Ishikawa (cell line): ENCODE measurements around the gene ERP44.

Experiments used
- CEBPB ChIP-seq: IDR thresholded peaks from 2 replicates; pipeline ENCODE4 v1.6.1; 2012
- CREB1 ChIP-seq: IDR thresholded peaks from 2 replicates; pipeline ENCODE4 v1.6.1; 2012; ENCODE audit warnings: low read depth
- EGR1 ChIP-seq: IDR thresholded peaks from 2 replicates; pipeline ENCODE4 v1.6.1; 2012
- EP300 ChIP-seq: IDR thresholded peaks from 2 replicates; pipeline ENCODE4 v1.6.1; 2012; ENCODE audit warnings: borderline replicate concordance
- FOXM1 ChIP-seq: IDR thresholded peaks from 2 replicates; pipeline ENCODE4 v1.6.1; 2012; ENCODE audit warnings: low read depth, borderline replicate concordance
- NFIC ChIP-seq: IDR thresholded peaks from 2 replicates; pipeline ENCODE4 v1.6.1; 2012
- RAD21 ChIP-seq: IDR thresholded peaks from 2 replicates; pipeline ENCODE4 v1.6.1; 2012; ENCODE audit warnings: low read depth
- TAF1 ChIP-seq: IDR thresholded peaks from 2 replicates; pipeline ENCODE4 v1.6.1; 2012; ENCODE audit warnings: low read depth, mild to moderate bottlenecking
- TCF12 ChIP-seq: IDR thresholded peaks from 2 replicates; pipeline ENCODE4 v1.6.1; 2012; ENCODE audit warnings: low read depth
- TEAD4 ChIP-seq: IDR thresholded peaks from 2 replicates; pipeline ENCODE4 v1.6.1; 2012
- YY1 ChIP-seq: IDR thresholded peaks from 2 replicates; pipeline ENCODE4 v1.6.1; 2012; ENCODE audit warnings: low read depth
- ZBTB7A ChIP-seq: IDR thresholded peaks from 2 replicates; pipeline ENCODE4 v1.6.1; 2012; ENCODE audit warnings: low read depth
- TF ChIP-seq, protein P1 (sequence below): IDR thresholded peaks from 2 replicates; pipeline ENCODE4 v1.6.1; 2012
- TF ChIP-seq, protein P2 (sequence below): IDR thresholded peaks from 2 replicates; pipeline ENCODE4 v1.6.1; 2012; ENCODE audit warnings: low read depth, mild to moderate bottlenecking
- TF ChIP-seq, protein P3 (sequence below): IDR thresholded peaks from 2 replicates; pipeline ENCODE4 v1.6.1; 2012

The ERP44 gene

DNA sequence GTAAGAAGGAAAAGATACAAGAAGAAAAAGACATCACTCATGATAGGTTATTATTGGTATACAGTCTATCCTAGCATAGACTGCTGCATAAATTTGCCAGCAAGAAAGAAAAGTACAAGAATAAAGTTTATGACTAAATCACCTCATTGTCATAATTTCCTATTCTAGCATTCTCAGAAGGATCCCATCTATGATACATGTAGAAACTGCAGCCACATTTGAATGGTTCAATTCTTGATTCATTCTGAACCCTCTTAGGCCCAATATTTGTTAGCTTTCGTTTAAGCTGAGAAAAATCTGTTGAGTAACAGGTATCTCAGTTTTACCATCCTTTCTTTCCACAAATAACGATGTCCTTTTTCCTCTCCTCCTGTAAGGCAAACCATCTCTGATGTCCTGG, 21.5 kb upstream of the ERP44 start:
- TF ChIP-seq EP300 (no peak), CEBPB (no peak)

DNA sequence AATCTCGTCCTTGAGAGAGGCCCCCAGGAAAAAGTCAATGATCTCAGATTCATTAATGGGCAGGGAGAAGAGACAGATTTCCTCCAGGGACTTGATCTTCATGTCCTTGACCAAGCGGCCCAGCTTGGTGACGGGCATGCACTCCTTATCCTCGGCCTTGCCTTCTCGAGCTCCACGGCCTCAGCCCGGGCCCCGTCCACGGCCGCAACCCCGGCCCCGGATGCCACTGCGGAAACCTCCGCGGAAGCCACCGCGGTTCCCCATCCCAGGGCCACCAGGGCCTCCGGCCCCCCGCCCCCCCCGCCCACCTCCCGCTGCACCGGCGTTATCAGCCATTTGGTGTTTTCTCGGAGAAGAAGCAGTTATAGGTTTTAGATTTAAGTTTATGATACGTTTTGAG, 18.5 kb upstream of the ERP44 start:
- TF ChIP-seq TEAD4 (no peak), RAD21 (no peak), EGR1 (no peak), EP300 (no peak), CEBPB (no peak), TCF12 (no peak), YY1 (no peak), TAF1 (no peak), ZBTB7A (no peak), NFIC (no peak), FOXM1 (no peak), CREB1 (no peak)
- TF ChIP-seq, protein P1, sequence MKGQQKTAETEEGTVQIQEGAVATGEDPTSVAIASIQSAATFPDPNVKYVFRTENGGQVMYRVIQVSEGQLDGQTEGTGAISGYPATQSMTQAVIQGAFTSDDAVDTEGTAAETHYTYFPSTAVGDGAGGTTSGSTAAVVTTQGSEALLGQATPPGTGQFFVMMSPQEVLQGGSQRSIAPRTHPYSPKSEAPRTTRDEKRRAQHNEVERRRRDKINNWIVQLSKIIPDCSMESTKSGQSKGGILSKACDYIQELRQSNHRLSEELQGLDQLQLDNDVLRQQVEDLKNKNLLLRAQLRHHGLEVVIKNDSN: no peak
- TF ChIP-seq, protein P2, sequence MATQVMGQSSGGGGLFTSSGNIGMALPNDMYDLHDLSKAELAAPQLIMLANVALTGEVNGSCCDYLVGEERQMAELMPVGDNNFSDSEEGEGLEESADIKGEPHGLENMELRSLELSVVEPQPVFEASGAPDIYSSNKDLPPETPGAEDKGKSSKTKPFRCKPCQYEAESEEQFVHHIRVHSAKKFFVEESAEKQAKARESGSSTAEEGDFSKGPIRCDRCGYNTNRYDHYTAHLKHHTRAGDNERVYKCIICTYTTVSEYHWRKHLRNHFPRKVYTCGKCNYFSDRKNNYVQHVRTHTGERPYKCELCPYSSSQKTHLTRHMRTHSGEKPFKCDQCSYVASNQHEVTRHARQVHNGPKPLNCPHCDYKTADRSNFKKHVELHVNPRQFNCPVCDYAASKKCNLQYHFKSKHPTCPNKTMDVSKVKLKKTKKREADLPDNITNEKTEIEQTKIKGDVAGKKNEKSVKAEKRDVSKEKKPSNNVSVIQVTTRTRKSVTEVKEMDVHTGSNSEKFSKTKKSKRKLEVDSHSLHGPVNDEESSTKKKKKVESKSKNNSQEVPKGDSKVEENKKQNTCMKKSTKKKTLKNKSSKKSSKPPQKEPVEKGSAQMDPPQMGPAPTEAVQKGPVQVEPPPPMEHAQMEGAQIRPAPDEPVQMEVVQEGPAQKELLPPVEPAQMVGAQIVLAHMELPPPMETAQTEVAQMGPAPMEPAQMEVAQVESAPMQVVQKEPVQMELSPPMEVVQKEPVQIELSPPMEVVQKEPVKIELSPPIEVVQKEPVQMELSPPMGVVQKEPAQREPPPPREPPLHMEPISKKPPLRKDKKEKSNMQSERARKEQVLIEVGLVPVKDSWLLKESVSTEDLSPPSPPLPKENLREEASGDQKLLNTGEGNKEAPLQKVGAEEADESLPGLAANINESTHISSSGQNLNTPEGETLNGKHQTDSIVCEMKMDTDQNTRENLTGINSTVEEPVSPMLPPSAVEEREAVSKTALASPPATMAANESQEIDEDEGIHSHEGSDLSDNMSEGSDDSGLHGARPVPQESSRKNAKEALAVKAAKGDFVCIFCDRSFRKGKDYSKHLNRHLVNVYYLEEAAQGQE: no peak
- TF ChIP-seq, protein P3, sequence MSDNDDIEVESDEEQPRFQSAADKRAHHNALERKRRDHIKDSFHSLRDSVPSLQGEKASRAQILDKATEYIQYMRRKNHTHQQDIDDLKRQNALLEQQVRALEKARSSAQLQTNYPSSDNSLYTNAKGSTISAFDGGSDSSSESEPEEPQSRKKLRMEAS: no peak

DNA sequence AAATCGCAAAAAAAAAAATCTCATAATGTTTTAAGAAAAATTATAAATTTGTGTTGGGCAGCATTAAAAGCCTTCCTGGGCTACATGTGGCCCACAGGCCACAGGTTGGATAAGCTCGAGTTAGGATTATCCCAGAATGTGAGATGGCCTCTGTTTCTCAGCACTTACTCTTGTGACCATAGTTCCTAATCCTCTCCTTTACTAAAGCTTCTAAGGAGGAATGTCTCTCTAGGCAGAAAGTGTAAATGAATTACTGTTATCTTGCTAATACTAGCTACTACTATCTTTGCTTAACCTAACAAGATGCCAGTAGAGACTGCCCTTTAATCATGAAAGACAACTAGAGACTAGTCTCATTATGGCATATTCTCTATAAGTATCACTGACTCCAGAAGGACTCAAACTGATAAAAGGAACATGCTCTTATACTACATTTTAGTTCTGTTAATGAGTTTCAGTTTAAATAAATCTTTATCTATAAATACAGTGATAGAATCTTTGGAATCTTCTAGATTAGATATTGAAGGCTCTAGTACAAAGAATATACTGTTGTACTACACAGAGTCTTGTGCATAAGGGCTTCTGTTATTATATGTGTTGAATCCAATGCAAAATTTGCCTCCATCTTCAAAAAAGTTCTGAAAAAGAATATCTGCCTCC, 14.0 kb upstream of the ERP44 start:
- TF ChIP-seq, protein P1: no peak
- no peak for TF ChIP-seq ZBTB7A
- TF ChIP-seq CEBPB: no peak

DNA sequence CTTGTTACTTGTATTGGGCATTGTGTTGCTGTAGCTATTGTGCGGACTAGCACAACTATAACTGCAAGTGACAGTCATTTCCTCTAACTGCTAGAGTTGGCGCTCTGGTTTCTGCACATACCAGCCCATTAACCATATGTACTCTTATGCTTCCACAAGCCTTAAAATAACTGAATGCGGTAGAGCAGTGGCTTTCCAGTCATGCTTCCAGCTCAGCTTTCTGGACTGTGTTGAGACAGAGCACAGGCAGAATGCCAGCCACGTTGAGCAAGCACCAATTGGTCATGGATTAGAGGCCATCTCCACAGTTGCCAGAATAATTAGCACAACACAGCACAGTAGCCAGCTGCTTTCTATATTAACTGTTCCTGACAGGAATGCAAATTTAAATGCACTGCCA, 12.4 kb upstream of the ERP44 start:
- no peak for TF ChIP-seq FOXM1
- TF ChIP-seq, protein P3: no peak
- TF ChIP-seq, protein P2: no peak
- TF ChIP-seq CREB1: no peak
- no peak for TF ChIP-seq YY1
- TF ChIP-seq EP300: no peak
- TF ChIP-seq EGR1: no peak
- TF ChIP-seq CEBPB: no peak
- TF ChIP-seq, protein P1: no peak
- TF ChIP-seq ZBTB7A: no peak
- TF ChIP-seq NFIC: no peak
- no peak for TF ChIP-seq TCF12
- TF ChIP-seq TEAD4: no peak
- no peak for TF ChIP-seq TAF1
- TF ChIP-seq RAD21: no peak

DNA sequence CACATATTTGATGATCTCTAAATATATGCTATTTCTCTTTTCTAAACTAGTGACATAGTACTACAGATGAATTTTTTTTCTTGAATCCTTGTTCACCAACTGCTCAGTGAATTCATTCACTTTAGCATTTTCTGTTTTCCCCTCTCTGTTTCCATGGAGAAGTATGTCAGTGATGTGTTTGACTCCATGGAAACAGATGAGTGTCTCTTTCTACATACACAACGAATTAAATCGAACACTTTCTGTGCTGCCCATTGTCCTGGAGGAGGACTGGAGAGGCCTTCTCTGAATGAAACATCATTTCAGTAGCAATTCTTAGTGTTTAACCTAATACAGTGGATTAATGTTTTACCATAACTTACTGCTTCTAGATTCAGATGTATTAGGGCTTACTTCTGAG, 9.8 kb upstream of the ERP44 start:
- no peak for TF ChIP-seq TEAD4
- TF ChIP-seq RAD21: no peak
- TF ChIP-seq TAF1: no peak
- TF ChIP-seq NFIC: no peak
- TF ChIP-seq, protein P1: no peak
- TF ChIP-seq, protein P2: no peak
- no peak for TF ChIP-seq CEBPB
- TF ChIP-seq TCF12: no peak
- TF ChIP-seq EP300: no peak
- TF ChIP-seq YY1: no peak
- TF ChIP-seq CREB1: no peak
- TF ChIP-seq FOXM1: no peak
- TF ChIP-seq EGR1: no peak
- TF ChIP-seq ZBTB7A: no peak
- TF ChIP-seq, protein P3: no peak
